ENCODE results near the gene TBC1D14. TPM values are rescaled to one million over a fixed set of nuclear protein-coding genes. Genes with fewer than 3 reads are reported as not detected.

Gene TBC1D14
- total and polyA plus RNA-seq, 10 of the 15 experiments (the other 5 are each of a cell fraction or from before 2014, with no cell fraction given), result 0.87 to 39.3 (median 30.1) TPM

- FAIRE-seq (no peak), ATAC-seq (no peak), DNase-seq (ENCODE audit: low read depth, low spot score) (no peak)
- H3K9ac ChIP-seq (ENCODE audit: control insufficient read depth, insufficient read depth, low read length), result no peak overlapping the region
- no peak overlapping the region for H2AFZ ChIP-seq (ENCODE audit: control insufficient read depth, low read depth, low read length)
- WGBS (ENCODE audit: insufficient coverage, insufficient replicate concordance, low lambda C conversion rate, missing lambda C conversion rate), result 100% methylated on average over 5 of the region's 5 CpGs
- RAD21 ChIA-PET (ENCODE audit: unreplicated experiment), result no interaction called here
- no peaks in the 10 kb centered on the region; the same call in 1 of the 2 replicates for H3K79me2 ChIP-seq (ENCODE audit: control insufficient read depth, insufficient read depth, low read length)
- H3K4me1 ChIP-seq (ENCODE audit: control insufficient read depth, insufficient read depth, low read length), result peaks cover 17% of the 10 kb centered on the region
- intact Hi-C loops (cut with micrococcal nuclease; ENCODE audit: unreplicated experiment) (no loop called here), in situ Hi-C loops (cut with MboI) (no loop called here)
- BruUV-seq (replicated peaks), result no TSS peak
- no peak overlapping the region for H3K4me3 ChIP-seq
- H3K27ac ChIP-seq (ENCODE audit: control insufficient read depth, insufficient read depth), result no peak overlapping the region
- SMC1A ChIA-PET (ENCODE audit: uncharacterized antibody, unreplicated experiment), result no interaction called here
- no peaks in the 10 kb centered on the region for H3K27me3 ChIP-seq (replicated peaks in 1 of 2; ENCODE audit: control insufficient read depth in 2 of 2, insufficient read depth in 2 of 2, low read length in 1 of 2)
- POLR2A ChIA-PET, result interaction anchor here (0.6 kb wide), 1 partner anchor 101 kb away, joined by 3 read pairs; no protein-coding TSS in a partner anchor
- TF ChIP-seq BRCA1 (IDR thresholded peaks at IDR 0.05; ENCODE audit: low read depth, low read length), result no peak
- TF ChIP-seq KAT2A (conservative IDR thresholded peaks at IDR 0.05; ENCODE audit: control insufficient read depth, low read depth, low read length), result no peak
- TF ChIP-seq CEBPZ (IDR thresholded peaks at IDR 0.05; ENCODE audit: low read depth, low read length), result no peak
- peaks cover 15 to 24% of the 10 kb centered on the region in 2 experiments for H3K36me3 ChIP-seq (ENCODE audit: control insufficient read depth in 2 of 2, insufficient read depth in 2 of 2, low read length in 1 of 2)
- H3K4me2 ChIP-seq (ENCODE audit: control insufficient read depth, insufficient read depth), result no peak overlapping the region
- CTCF ChIA-PET, result no interaction called here
- H3K9me3 ChIP-seq (replicated peaks; ENCODE audit: control insufficient read depth, insufficient read depth, low read length), result no peaks in the 10 kb centered on the region; the same call in 1 of the 3 replicates
- no peaks in the 10 kb centered on the region for H4K20me1 ChIP-seq (ENCODE audit: control insufficient read depth, insufficient read depth)
Measured at GRCh38 chr4:7009564-7009963, 99.9 kb downstream of the TBC1D14 start.
